Astrocyte (in vitro differentiated cells and primary cell): ENCODE measurements around the gene FANCL. TPM values are rescaled to one million over a fixed set of nuclear protein-coding genes. Genes with fewer than 3 reads are reported as not detected.

Experiments used
- DNase-seq: peaks from one replicate; pipeline ENCODE4 v3.0.0-alpha.2; 2010; ENCODE audit warnings: low read depth
- FAIRE-seq: peaks from 2 replicates; lab custom pipeline; 2011; peaks lifted over from hg19 to GRCh38; lab: Jason Lieb, UNC
- H2AFZ ChIP-seq: 2 replicates; pipeline ENCODE4 v1.6.0; 2012; ENCODE audit warnings: low read depth, low read length, inconsistent platforms
- H3K27ac ChIP-seq: 2 replicates; pipeline ENCODE4 v1.5.1; 2011; ENCODE audit warnings: low read depth, low read length, inconsistent platforms
- H3K27me3 ChIP-seq: 2 replicates; pipeline ENCODE4 v1.6.0; 2011; ENCODE audit warnings: low read length, inconsistent platforms; ENCODE audit not compliant: insufficient read depth
- H3K36me3 ChIP-seq: 2 replicates; pipeline ENCODE4 v1.5.1; 2011; ENCODE audit warnings: low read length, inconsistent platforms; ENCODE audit not compliant: insufficient read depth
- H3K4me1 ChIP-seq: 2 replicates; pipeline ENCODE4 v1.5.1; 2011; ENCODE audit warnings: low read length, inconsistent platforms; ENCODE audit not compliant: insufficient read depth
- H3K4me2 ChIP-seq: 2 replicates; pipeline ENCODE4 v1.6.0; 2012; ENCODE audit warnings: low read length, inconsistent platforms
- H3K4me3 ChIP-seq: 2 replicates; pipeline ENCODE4 v1.5.1; 2011; ENCODE audit warnings: low read depth, mild to moderate bottlenecking, low read length, inconsistent platforms; ENCODE audit not compliant: insufficient read depth
- H3K79me2 ChIP-seq: 2 replicates; pipeline ENCODE4 v1.6.0; 2012; ENCODE audit warnings: mild to moderate bottlenecking, low read length, inconsistent platforms; ENCODE audit not compliant: insufficient read depth
- H3K9ac ChIP-seq: 2 replicates; pipeline ENCODE4 v1.6.0; 2012; ENCODE audit warnings: mild to moderate bottlenecking, low read length, inconsistent platforms
- H3K9me3 ChIP-seq: 2 replicates; pipeline ENCODE4 v1.5.1; 2012; ENCODE audit warnings: low read depth, mild to moderate bottlenecking, low read length, inconsistent platforms; ENCODE audit not compliant: insufficient read depth
- H4K20me1 ChIP-seq: 2 replicates; pipeline ENCODE4 v1.6.0; 2012; ENCODE audit warnings: low read length, inconsistent platforms; ENCODE audit not compliant: insufficient read depth
- H3K27ac Mint-ChIP-seq: one replicate; pipeline ENCODE4 v1.8.0; 2021; ENCODE audit warnings: mild to moderate bottlenecking, mixed read lengths; ENCODE audit not compliant: unreplicated experiment
- H3K27me3 Mint-ChIP-seq: one replicate; pipeline ENCODE4 v1.8.0; 2021; ENCODE audit warnings: low read depth, mixed read lengths; ENCODE audit not compliant: unreplicated experiment
- H3K36me3 Mint-ChIP-seq: one replicate; pipeline ENCODE4 v1.8.0; 2021; ENCODE audit warnings: low read depth, mixed read lengths; ENCODE audit not compliant: unreplicated experiment
- H3K4me1 Mint-ChIP-seq: one replicate; pipeline ENCODE4 v1.8.0; 2021; ENCODE audit warnings: low read depth, mixed read lengths; ENCODE audit not compliant: unreplicated experiment
- H3K4me3 Mint-ChIP-seq: one replicate; pipeline ENCODE4 v1.8.0; 2021; ENCODE audit warnings: mild to moderate bottlenecking, moderate library complexity, mixed read lengths; ENCODE audit not compliant: unreplicated experiment
- H3K9me3 Mint-ChIP-seq: one replicate; pipeline ENCODE4 v1.8.0; 2021; ENCODE audit warnings: mild to moderate bottlenecking, mixed read lengths; ENCODE audit not compliant: unreplicated experiment
- CTCF ChIP-seq: IDR thresholded peaks from 2 replicates; pipeline ENCODE4 v1.5.1; 2011; ENCODE audit warnings: low read depth, mild to moderate bottlenecking, inconsistent platforms, low read length, moderate library complexity; ENCODE audit not compliant: insufficient read depth
- EZH2 ChIP-seq: IDR thresholded peaks from 2 replicates; pipeline ENCODE4 v1.6.1; 2012; ENCODE audit warnings: mild to moderate bottlenecking, low read length, inconsistent platforms; ENCODE audit not compliant: insufficient read depth
- total RNA-seq: library from RNA; stranded (reverse); gene quantifications from 2 replicates; pipeline ENCODE4 v1.2.1, GENCODE V29; 2021

FANCL gene
- total RNA-seq, 1 donor from 2014 or later: 10.7 TPM

GRCh38 chr2:58228299-58228698, 12.8 kb downstream of the FANCL start:
- H3K36me3 ChIP-seq: no peaks in the 10 kb centered on the region
- peaks cover 11% of the 10 kb centered on the region for H3K79me2 ChIP-seq
- no peak for DNase-seq
- no peak overlapping the region for H3K4me3 Mint-ChIP-seq
- no peaks in the 10 kb centered on the region for H3K9me3 Mint-ChIP-seq
- H3K36me3 Mint-ChIP-seq: no peaks in the 10 kb centered on the region
- H3K27ac Mint-ChIP-seq: no peak overlapping the region
- no peaks in the 10 kb centered on the region for H3K4me1 ChIP-seq
- H4K20me1 ChIP-seq: peaks cover 6% of the 10 kb centered on the region
- no peaks in the 10 kb centered on the region for H3K27me3 Mint-ChIP-seq
- no peak overlapping the region for H3K27ac ChIP-seq
- H3K9me3 ChIP-seq: no peaks in the 10 kb centered on the region
- no peak for TF ChIP-seq EZH2
- TF ChIP-seq CTCF: no peak
- H3K4me3 ChIP-seq: no peak overlapping the region
- FAIRE-seq: no peak
- H3K9ac ChIP-seq: no peak overlapping the region
- no peak overlapping the region for H3K4me2 ChIP-seq
- no peaks in the 10 kb centered on the region for H3K27me3 ChIP-seq
- no peak overlapping the region for H2AFZ ChIP-seq
- H3K4me1 Mint-ChIP-seq: peaks cover 2% of the 10 kb centered on the region

- H3K4me1 Mint-ChIP-seq: no peaks in the 10 kb centered on the region
- no peak overlapping the region for H3K27ac Mint-ChIP-seq
- H3K9me3 Mint-ChIP-seq: no peaks in the 10 kb centered on the region
- H3K4me3 Mint-ChIP-seq: no peak overlapping the region
- Histone ChIP-seq H3K9me3 (no peaks in the 10 kb centered on the region), H3K4me1 (no peaks in the 10 kb centered on the region), H4K20me1 (peaks cover 6% of the 10 kb centered on the region), H3K27me3 (no peaks in the 10 kb centered on the region), H3K36me3 (no peaks in the 10 kb centered on the region), H2AFZ (no peak overlapping the region), H3K27ac (no peak overlapping the region), H3K9ac (no peak overlapping the region), H3K4me3 (no peak overlapping the region), H3K4me2 (no peak overlapping the region), H3K79me2 (peaks cover 4% of the 10 kb centered on the region)
- H3K36me3 Mint-ChIP-seq: no peaks in the 10 kb centered on the region
- TF ChIP-seq CTCF (no peak), EZH2 (no peak)
- FAIRE-seq: no peak
- no peak for DNase-seq
- no peaks in the 10 kb centered on the region for H3K27me3 Mint-ChIP-seq
Observed at GRCh38 chr2:58227171-58227917, 13.8 kb downstream of the FANCL start.

- Mint-ChIP-seq H3K27me3 (no peaks in the 10 kb centered on the region), H3K9me3 (no peaks in the 10 kb centered on the region), H3K27ac (no peak overlapping the region), H3K36me3 (no peaks in the 10 kb centered on the region), H3K4me1 (no peaks in the 10 kb centered on the region), H3K4me3 (no peak overlapping the region)
- Histone ChIP-seq H3K9ac (no peak overlapping the region), H3K4me3 (no peak overlapping the region), H3K9me3 (no peaks in the 10 kb centered on the region), H3K4me2 (no peak overlapping the region), H3K79me2 (peaks cover 2% of the 10 kb centered on the region), H4K20me1 (no peaks in the 10 kb centered on the region), H2AFZ (no peak overlapping the region), H3K27me3 (no peaks in the 10 kb centered on the region), H3K27ac (no peak overlapping the region), H3K36me3 (peaks cover 3% of the 10 kb centered on the region), H3K4me1 (no peaks in the 10 kb centered on the region)
- TF ChIP-seq CTCF (no peak), EZH2 (no peak)
- no peak for DNase-seq
- no peak for FAIRE-seq
Observed at GRCh38 chr2:58221909-58222308, 19.2 kb downstream of the FANCL start.
